Activated CD8-positive, alpha-beta T cell treated with anti-CD3 and anti-CD28 coated beads for 36 hours (primary cell): ENCODE data around the gene PCYT1A. TPM values are rescaled to one million over a fixed set of nuclear protein-coding genes. Genes with fewer than 3 reads are reported as not detected.
A peak's percentile ranks its signal among the peaks of the same experiment; 100 is the strongest.

Experiments used
- ATAC-seq: fragments of 200-7000 bp; cut with Tn5 transposase; one replicate; pipeline ENCODE4 v1.10.0; 2021; ENCODE audit warnings: mild to moderate bottlenecking, moderate library complexity
- CTCF ChIA-PET: fragments of 350-600 bp; sonication (Branson Sonifier 250); formaldehyde crosslinking; loops from one replicate; lab custom pipeline; 2021; ENCODE audit warnings: antibody characterized with exemption; lab: Charles Lee
- POLR2A ChIA-PET: fragments of 350-600 bp; sonication (Branson Sonifier 250); formaldehyde crosslinking; loops from one replicate; lab custom pipeline; 2021; ENCODE audit warnings: antibody characterized with exemption; lab: Charles Lee
- DNase-seq: peaks from one replicate; pipeline ENCODE4 v3.0.0-alpha.2; 2020
- H3K27ac Mint-ChIP-seq: one replicate; pipeline ENCODE4 v1.8.0; 2021; ENCODE audit warnings: mild to moderate bottlenecking, mixed read lengths
- H3K27me3 Mint-ChIP-seq: one replicate; pipeline ENCODE4 v1.8.0; 2021; ENCODE audit warnings: mixed read lengths
- H3K36me3 Mint-ChIP-seq: one replicate; pipeline ENCODE4 v1.8.0; 2021; ENCODE audit warnings: low read depth, mixed read lengths
- H3K4me1 Mint-ChIP-seq: one replicate; pipeline ENCODE4 v1.8.0; 2021; ENCODE audit warnings: low read depth, mixed read lengths
- H3K4me3 Mint-ChIP-seq: one replicate; pipeline ENCODE4 v1.8.0; 2021; ENCODE audit warnings: mild to moderate bottlenecking, moderate library complexity, mixed read lengths
- H3K9me3 Mint-ChIP-seq: one replicate; pipeline ENCODE4 v1.8.0; 2021; ENCODE audit warnings: mixed read lengths
- CTCF ChIP-seq: fragments of 200-600 bp; IDR thresholded peaks from one replicate; pipeline ENCODE4 v1.8.0; 2022; ENCODE audit warnings: antibody characterized with exemption, mild to moderate bottlenecking
- intact Hi-C: fragments of 100-400 bp; cut with micrococcal nuclease; formaldehyde crosslinking; loops from one replicate; pipeline ENCODE4 v1.10.0; 2022
- total RNA-seq, 2 experiments: library from RNA; stranded (reverse); gene quantifications; one replicate each; pipeline ENCODE4 v1.2.3, GENCODE V29; 2021

PCYT1A gene
- total RNA-seq, 2 experiments from 2014 or later: 31.0 to 33.7 TPM

GRCh38 chr3:196240424-196240823 lies 47.1 kb downstream of the PCYT1A start:
- no peak for ATAC-seq
- Mint-ChIP-seq H3K4me3 (no peak overlapping the region), H3K36me3 (peaks cover 27% of the 10 kb centered on the region), H3K27ac (no peak overlapping the region), H3K4me1 (peaks cover 5% of the 10 kb centered on the region), H3K9me3 (no peaks in the 10 kb centered on the region), H3K27me3 (no peaks in the 10 kb centered on the region)
- no peak for DNase-seq
- TF ChIP-seq CTCF: no peak
- ChIA-PET POLR2A (interaction anchor here (0.7 to 1.6 kb wide), 2 partner anchors 22 to 33 kb away, joined by 3 to 8 read pairs; no protein-coding TSS in a partner anchor), CTCF (no interaction called here)
- intact Hi-C loops: no loop called here

- no peak for TF ChIP-seq CTCF
- DNase-seq: no peak
- H3K27ac Mint-ChIP-seq: peak overlapping the region; percentile 37
- CTCF ChIA-PET: no interaction called here
- peaks cover 5% of the 10 kb centered on the region for H3K4me1 Mint-ChIP-seq
- H3K27me3 Mint-ChIP-seq: no peaks in the 10 kb centered on the region
- no peak overlapping the region for H3K4me3 Mint-ChIP-seq
- intact Hi-C loops: no loop called here
- peaks cover 24% of the 10 kb centered on the region for H3K36me3 Mint-ChIP-seq
- POLR2A ChIA-PET: no interaction called here
- H3K9me3 Mint-ChIP-seq: no peaks in the 10 kb centered on the region
- no peak for ATAC-seq
Observed at GRCh38 chr3:196238612-196239560, 48.6 kb downstream of the PCYT1A start.

GRCh38 chr3:196237203-196237602 lies 50.3 kb downstream of the PCYT1A start:
- H3K27ac Mint-ChIP-seq: no peak overlapping the region
- H3K4me1 Mint-ChIP-seq: peaks cover 16% of the 10 kb centered on the region
- no peaks in the 10 kb centered on the region for H3K9me3 Mint-ChIP-seq
- no peak for ATAC-seq
- peak; percentile 12 for DNase-seq
- ChIA-PET POLR2A (no interaction called here), CTCF (interaction anchor here (0.8 kb wide), 1 partner anchor 282 kb away, joined by 3 read pairs; no protein-coding TSS in a partner anchor)
- peaks cover 17% of the 10 kb centered on the region for H3K36me3 Mint-ChIP-seq
- intact Hi-C loops: no loop called here
- TF ChIP-seq CTCF: no peak
- H3K27me3 Mint-ChIP-seq: no peaks in the 10 kb centered on the region
- H3K4me3 Mint-ChIP-seq: no peak overlapping the region

- H3K4me3 Mint-ChIP-seq: no peak overlapping the region
- ATAC-seq (no peak), DNase-seq (no peak)
- H3K9me3 Mint-ChIP-seq: no peaks in the 10 kb centered on the region
- CTCF ChIA-PET: interaction anchor here (1.4 kb wide), 1 partner anchor 163 kb away, joined by 3 read pairs; no protein-coding TSS in a partner anchor
- H3K27me3 Mint-ChIP-seq: no peaks in the 10 kb centered on the region
- peaks cover 16% of the 10 kb centered on the region for H3K4me1 Mint-ChIP-seq
- no peak for TF ChIP-seq CTCF
- peaks cover 10% of the 10 kb centered on the region for H3K36me3 Mint-ChIP-seq
- POLR2A ChIA-PET: interaction anchor here (1.2 kb wide), 1 partner anchor 10 kb away, joined by 5 read pairs; no protein-coding TSS in a partner anchor
- intact Hi-C loops: no loop called here
- no peak overlapping the region for H3K27ac Mint-ChIP-seq
Observed at GRCh38 chr3:196236223-196236622, 51.3 kb downstream of the PCYT1A start.
